Upper lobe of left lung (tissue), 6 donors: Measurements from ENCODE around the gene STAT5A. TPM values are rescaled to one million over a fixed set of nuclear protein-coding genes. Genes with fewer than 3 reads are reported as not detected.

Experiments used
- ATAC-seq, 2 donors: fragments of 200-7000 bp; cut with Tn5 transposase; one replicate each; pipeline ENCODE4 v1.9.1; 2022; ENCODE audit warnings: mild to moderate bottlenecking in 2 of 2, moderate library complexity in 2 of 2; ENCODE audit not compliant: low FRiP score in 2 of 2
- DNase-seq, 2 donors: peaks; one replicate each; pipeline ENCODE4 v3.0.0-alpha.2; 2019 to 2020
- H3K27ac ChIP-seq, 4 donors: fragments of 200-600 bp; sonication (generic); one replicate each; pipeline ENCODE4 v1.5.1; 2016 to 2019
- H3K27me3 ChIP-seq, 4 donors: fragments of 200-600 bp; sonication (generic); one replicate each; pipeline ENCODE4 v1.5.1; 2017 to 2019
- H3K36me3 ChIP-seq, 4 donors: fragments of 200-600 bp; sonication (generic); one replicate each; pipeline ENCODE4 v1.5.1; 2016 to 2019
- H3K4me1 ChIP-seq, 4 donors: fragments of 200-600 bp; sonication (generic); one replicate each; pipeline ENCODE4 v1.5.1; 2018 to 2019
- H3K4me3 ChIP-seq, 4 donors: fragments of 200-600 bp; sonication (generic); one replicate each; pipeline ENCODE4 v1.5.1; 2017 to 2019; ENCODE audit warnings: mild to moderate bottlenecking in 2 of 4, moderate library complexity in 1 of 4
- H3K9me3 ChIP-seq, 4 donors: fragments of 200-600 bp; sonication (generic); one replicate each; pipeline ENCODE4 v1.5.1; 2018 to 2019
- CTCF ChIP-seq, 6 experiments: fragments of 450-650 bp in 4 of 6; fragments of 200-600 bp in 2 of 6; sonication (generic) in 2 of 6; IDR thresholded peaks; one replicate each; pipeline ENCODE4 v1.5.1; 2016 to 2019; ENCODE audit warnings: antibody characterized with exemption in 6 of 6
- EP300 ChIP-seq, 4 donors: sonication (generic); formaldehyde crosslinking; IDR thresholded peaks; one replicate each; pipeline ENCODE4 v1.5.1; 2017; ENCODE audit warnings: antibody characterized with exemption in 4 of 4, control low read depth in 2 of 4
- POLR2A ChIP-seq, 4 donors: fragments of 450-650 bp; IDR thresholded peaks; one replicate each; pipeline ENCODE4 v1.5.1; 2016 to 2017; ENCODE audit warnings: antibody characterized with exemption in 4 of 4, mild to moderate bottlenecking in 2 of 4
- POLR2AphosphoS5 ChIP-seq, 2 donors: sonication (generic); formaldehyde crosslinking; IDR thresholded peaks; one replicate each; pipeline ENCODE4 v1.5.1; 2017; ENCODE audit warnings: antibody characterized with exemption in 2 of 2
- WGBS, 2 donors: methylation state at CpG; one replicate each; pipeline ENCODE4 v1.1.5; 2017 to 2018; 5-methylcytosine and 5-hydroxymethylcytosine counted together
- total RNA-seq, 6 donors: library from RNA; depleted of rRNA in 4 of 6; stranded (reverse); fragments of >200 nt in 4 of 6; gene quantifications; one replicate each; pipeline versions ENCODE4 v1.1.0 to v1.2.1, GENCODE V29; 2016 to 2021
- donor health status: DM: no; HTN: no; CAD: no; lungs with moderate emphysema.
- donor health status: DM: no; HTN: yes; CAD: no; lungs with severe emphysema.

Gene STAT5A
- total RNA-seq, 6 donors from 2014 or later: 33.7 to 119 (median 70.3) TPM

- no peak overlapping the region for H3K27ac ChIP-seq
- H3K36me3 ChIP-seq: no peaks in the 10 kb centered on the region
- 89 to 98% methylated on average over 4 of the region's 4 CpGs for WGBS, 2 donors
- no peaks in the 10 kb centered on the region for H3K27me3 ChIP-seq
- no peaks in the 10 kb centered on the region for H3K9me3 ChIP-seq
- DNase-seq: peak in 1 of 2 donors; percentile 7
- ATAC-seq: no peak
- H3K4me3 ChIP-seq: no peak overlapping the region
- TF ChIP-seq POLR2AphosphoS5 (IDR thresholded peaks at IDR 0.05) (no peak), CTCF (IDR thresholded peaks at IDR 0.05) (no peak), EP300 (IDR thresholded peaks at IDR 0.05) (no peak), POLR2A (IDR thresholded peaks at IDR 0.05) (no peak)
- peaks cover 12 to 24% (median 16%) of the 10 kb centered on the region in 4 donors for H3K4me1 ChIP-seq
Measured at GRCh38 chr17:42279776-42280630, 8.3 kb upstream of the STAT5A start.

GRCh38 chr17:42281571-42282096 is 6.7 kb upstream of the STAT5A start:
- DNase-seq (peak in 1 of 2 donors; percentile 15), ATAC-seq (no peak)
- Histone ChIP-seq H3K27ac (peak overlapping the region in 1 of 4 donors; percentile 57), H3K4me3 (no peak overlapping the region), H3K9me3 (no peaks in the 10 kb centered on the region), H3K4me1 (peaks cover 14 to 32% (median 21%) of the 10 kb centered on the region in 4 donors), H3K36me3 (no peaks in the 10 kb centered on the region), H3K27me3 (no peaks in the 10 kb centered on the region)
- TF ChIP-seq EP300 (IDR thresholded peaks at IDR 0.05) (no peak), POLR2A (IDR thresholded peaks at IDR 0.05) (no peak), POLR2AphosphoS5 (IDR thresholded peaks at IDR 0.05) (no peak), CTCF (IDR thresholded peaks at IDR 0.05) (no peak)
- 94 to 97% methylated on average over 3 to 7 of the region's 7 CpGs for WGBS, 2 donors

GRCh38 chr17:42282478-42283080 is 5.7 kb upstream of the STAT5A start:
- Histone ChIP-seq H3K4me1 (peaks cover 18 to 34% (median 24%) of the 10 kb centered on the region in 4 donors), H3K27me3 (no peaks in the 10 kb centered on the region), H3K36me3 (no peaks in the 10 kb centered on the region), H3K4me3 (no peak overlapping the region), H3K27ac (peak overlapping the region in 2 of 4 donors; percentile 57 to 78), H3K9me3 (no peaks in the 10 kb centered on the region)
- ATAC-seq: no peak
- no peak for TF ChIP-seq POLR2A (IDR thresholded peaks at IDR 0.05)
- TF ChIP-seq EP300 (IDR thresholded peaks at IDR 0.05): no peak
- no peak for TF ChIP-seq POLR2AphosphoS5 (IDR thresholded peaks at IDR 0.05)
- no peak for TF ChIP-seq CTCF (IDR thresholded peaks at IDR 0.05)
- 87 to 94% methylated on average over 6 of the region's 6 CpGs for WGBS, 2 donors
- peak in 1 of 2 donors; percentile 9 for DNase-seq

DNA sequence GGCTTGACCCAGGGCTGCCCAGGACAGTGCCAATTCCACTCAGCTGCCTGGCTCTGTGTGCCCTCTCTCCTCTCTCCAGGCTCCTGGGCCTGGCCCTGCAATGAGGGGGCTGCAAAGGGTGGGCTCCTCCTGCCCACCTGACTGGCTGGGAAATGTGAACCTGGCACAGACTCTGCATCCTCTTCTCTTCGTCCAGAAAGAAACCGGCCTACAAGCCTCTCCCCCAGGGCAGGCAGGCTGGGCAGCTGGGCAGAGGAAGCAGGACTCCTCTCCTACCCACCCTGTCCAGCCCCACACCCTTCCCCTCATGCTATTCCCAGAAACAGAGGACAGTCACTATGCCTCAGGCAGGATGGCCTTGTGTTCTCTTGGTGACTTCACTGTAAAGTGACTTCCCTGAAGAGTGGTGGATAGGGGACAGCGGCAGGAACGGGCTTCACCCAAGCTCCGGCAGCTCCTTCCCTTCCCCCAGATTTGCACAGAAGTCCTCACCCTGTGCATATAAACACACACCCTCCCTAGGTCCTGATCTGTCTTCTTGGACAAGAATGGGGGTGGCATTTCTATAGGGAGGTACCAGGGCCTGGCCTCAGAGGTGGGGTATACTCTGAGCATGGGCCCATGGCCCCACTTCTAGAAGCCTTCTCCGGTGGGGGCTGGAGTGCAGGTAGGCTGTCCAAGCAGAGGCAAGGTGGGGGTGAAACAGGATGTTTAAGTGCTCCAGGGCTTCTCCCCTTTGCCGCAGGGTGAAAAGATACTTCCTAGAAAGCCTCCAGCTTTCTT is 4.9 kb upstream of the STAT5A start:
- H3K36me3 ChIP-seq: no peaks in the 10 kb centered on the region
- peak overlapping the region; percentile 26 to 78 (median 52) for H3K27ac ChIP-seq
- H3K4me1 ChIP-seq: peaks cover 22 to 37% (median 26%) of the 10 kb centered on the region in 4 donors
- TF ChIP-seq CTCF (IDR thresholded peaks at IDR 0.05) (no peak), POLR2AphosphoS5 (IDR thresholded peaks at IDR 0.05) (peak; percentile 31 to 49), POLR2A (IDR thresholded peaks at IDR 0.05) (no peak), EP300 (IDR thresholded peaks at IDR 0.05) (peak in 1 of 4 donors; percentile 27)
- ATAC-seq (no peak), DNase-seq (no peak)
- 78% methylated on average over 7 of the region's 7 CpGs for WGBS, 2 donors
- no peaks in the 10 kb centered on the region for H3K9me3 ChIP-seq
- no peaks in the 10 kb centered on the region for H3K27me3 ChIP-seq
- no peak overlapping the region for H3K4me3 ChIP-seq
